K562 (cell line): ENCODE results near the gene RNF168. TPM values are rescaled to one million over a fixed set of nuclear protein-coding genes. Genes with fewer than 3 reads are reported as not detected.

Source experiments
- ATF1 ChIP-seq, 2 experiments: fragments of 450-650 bp in 1 of 2; IDR thresholded peaks; 2 replicates each; pipeline ENCODE4 v1.6.1; 2016; ENCODE audit warnings: missing compliant biosample characterization in 1 of 2, missing genetic modification characterization in 1 of 2
- FOXM1 ChIP-seq, 2 experiments: fragments of 450-650 bp in 1 of 2; sonication (generic) in 1 of 2; formaldehyde crosslinking in 1 of 2; IDR thresholded peaks; 2 replicates each; pipeline versions ENCODE4 v1.6.1 to v1.9.0; 2017 to 2022; ENCODE audit warnings: low read depth in 2 of 2, mild to moderate bottlenecking in 2 of 2, missing genetic modification reagents in 1 of 2, moderate library complexity in 1 of 2
- GATAD2A ChIP-seq: fragments of 450-650 bp; IDR thresholded peaks from 2 replicates; pipeline ENCODE4 v1.6.1; 2017
- KAT2B ChIP-seq: IDR thresholded peaks from one replicate; pipeline ENCODE4 v1.6.1; 2012; ENCODE audit warnings: low read depth, mild to moderate bottlenecking, control low read depth, inconsistent platforms, low read length, moderate library complexity
- MITF ChIP-seq: IDR thresholded peaks from 2 replicates; pipeline ENCODE4 v1.6.1; 2014; ENCODE audit warnings: antibody characterized with exemption
- PRDM10 ChIP-seq: fragments of 450-650 bp; IDR thresholded peaks from 2 replicates; pipeline ENCODE4 v1.6.1; 2018; ENCODE audit not compliant: partially characterized antibody
- PRPF4 ChIP-seq: fragments of 200-400 bp; formaldehyde crosslinking; IDR thresholded peaks from one replicate; pipeline ENCODE4 v1.6.1; 2017; ENCODE audit warnings: low read length, low read depth, mild to moderate bottlenecking; ENCODE audit not compliant: insufficient read depth, poor library complexity, severe bottlenecking
- RBBP5 ChIP-seq: fragments of 200-600 bp; sonication (generic); IDR thresholded peaks from 2 replicates; pipeline ENCODE4 v1.6.1; 2012; ENCODE audit warnings: borderline replicate concordance, mild to moderate bottlenecking, low read length, control low read depth, inconsistent platforms; ENCODE audit not compliant: insufficient read depth, poor library complexity, severe bottlenecking
- RBM14 ChIP-seq: fragments of 200-400 bp; formaldehyde crosslinking; IDR thresholded peaks from 2 replicates; pipeline ENCODE4 v1.6.1; 2018; ENCODE audit warnings: low read depth, mild to moderate bottlenecking, low read length, moderate library complexity, borderline replicate concordance; ENCODE audit not compliant: insufficient read depth
- SMARCA4 ChIP-seq: fragments of 450-650 bp; IDR thresholded peaks from 2 replicates; pipeline ENCODE4 v1.6.1; 2016
- SUPT5H ChIP-seq: fragments of 450-650 bp; IDR thresholded peaks from 2 replicates; pipeline ENCODE4 v1.6.1; 2016
- TCF7 ChIP-seq: sonication (generic); IDR thresholded peaks from 2 replicates; pipeline ENCODE4 v1.6.1; 2016; ENCODE audit warnings: antibody characterized with exemption, borderline replicate concordance
- TRIM28 ChIP-seq: fragments of 450-650 bp; IDR thresholded peaks from 2 replicates; pipeline ENCODE4 v1.6.1; 2017
- ZBTB7A ChIP-seq: IDR thresholded peaks from 2 replicates; pipeline ENCODE4 v1.6.1; 2011; ENCODE audit warnings: low read depth, mild to moderate bottlenecking, low read length, moderate library complexity, borderline replicate concordance; ENCODE audit not compliant: control insufficient read depth
- ZNF444 ChIP-seq: fragments of 250-450 bp; sonication (Bioruptor Pico); IDR thresholded peaks from 2 replicates; pipeline ENCODE4 v1.4.0; 2020; ENCODE audit warnings: mild to moderate bottlenecking, moderate library complexity
- polyA plus RNA-seq, 8 experiments: library from polyadenylated mRNA; depleted of rRNA in 4 of 8; stranded (reverse) in 5 of 8; unstranded in 3 of 8; fragments of >200 nt; fragmentation: Nextera tagmentation in 2 of 8; fragmentation: Illumina TruSeq in 1 of 8; extraction: Ambion mirVana in 2 of 8; extraction: Trizol in 1 of 8; gene quantifications; 2 replicates each; pipeline versions ENCODE4 v1.2.1 to v1.2.3, GENCODE V29; 2011 to 2014; ENCODE audit warnings: inconsistent platforms in 1 of 8, missing spikeins in 1 of 8
- total RNA-seq, 7 experiments: library from RNA; depleted of rRNA in 6 of 7; stranded (reverse); fragments of >200 nt in 6 of 7; fragmentation: Illumina TruSeq in 2 of 7; extraction: Trizol in 2 of 7; gene quantifications; 2 replicates each; pipeline versions ENCODE4 v1.2.1 to v1.2.3, GENCODE V29; 2011 to 2021; ENCODE audit warnings: low replicate concordance in 1 of 7

RNF168 gene
- total and polyA plus RNA-seq, 9 of the 15 experiments (the other 6 are each of a cell fraction or from before 2014, with no cell fraction given): 6.0 to 32.1 (median 16.6) TPM

GRCh38 chr3:196503196-196504076, at the start of gene RNF168 (continued):
- no peak for TF ChIP-seq PRPF4
- TF ChIP-seq FOXM1 (IDR thresholded peaks at IDR 0.05; ENCODE audit: low read depth): peak; percentile 56; the same call in 1 of the 2 replicates
- TF ChIP-seq FOXM1 (CRISPR knock-in tag; IDR thresholded peaks at IDR 0.05; ENCODE audit: low read depth): no peak
- TF ChIP-seq RBM14: no peak
- TF ChIP-seq MITF: peak; percentile 20; the same call in 1 of the 2 replicates
- TF ChIP-seq ZNF444 (CRISPR knock-in tag): no peak
- peak; percentile 58 for TF ChIP-seq ATF1 (CRISPR knock-in tag; IDR thresholded peaks at IDR 0.05)
- peak; percentile 93 for TF ChIP-seq ATF1 (tag; IDR thresholded peaks at IDR 0.05)
- TF ChIP-seq TRIM28: no peak
- peak; percentile 38 for TF ChIP-seq PRDM10
- TF ChIP-seq GATAD2A: no peak
- no peak for TF ChIP-seq SMARCA4
- no peak for TF ChIP-seq KAT2B
- TF ChIP-seq SUPT5H: peak; percentile 89
- peak; percentile 52; the same call in 1 of the 2 replicates for TF ChIP-seq TCF7
- TF ChIP-seq ZBTB7A: peak; percentile 83; the same call in 1 of the 2 replicates
- TF ChIP-seq RBBP5: peak; percentile 87
